ENCODE measurements around the gene BPGM. TPM values are rescaled to one million over a fixed set of nuclear protein-coding genes. Genes with fewer than 3 reads are reported as not detected.
"Not testable (repeated sequence)": the region's sequence is repeated elsewhere in the genome, so short reads cannot be mapped to it uniquely, and the experiment has no call there.

The BPGM gene
- polyA plus RNA-seq, 3 donors, result 38.6 to 51.0 (median 39.3) TPM

DNA sequence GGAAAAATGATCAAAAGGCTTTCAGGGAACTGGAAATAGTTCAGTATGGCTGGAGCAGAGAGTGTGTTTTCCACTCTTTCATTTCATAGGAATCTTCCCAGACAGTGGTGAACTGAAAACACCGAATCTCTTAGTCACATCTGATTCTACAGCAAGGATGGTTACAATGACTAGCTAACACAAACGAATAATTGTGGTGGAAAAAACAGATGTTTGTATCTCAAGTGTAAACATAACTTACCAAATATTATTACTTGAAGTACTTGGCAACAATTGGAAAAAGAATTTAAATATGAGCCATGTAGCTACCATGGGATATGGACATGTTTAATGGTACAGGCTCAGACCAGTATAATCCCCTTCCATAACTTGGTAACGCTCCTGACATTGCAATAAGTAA lies 21.1 kb upstream of the BPGM start:
- DNase-seq (ENCODE audit: extremely low read depth in 1 of 11, low read depth in 9 of 11, low spot score in 4 of 11), result no peak

DNA sequence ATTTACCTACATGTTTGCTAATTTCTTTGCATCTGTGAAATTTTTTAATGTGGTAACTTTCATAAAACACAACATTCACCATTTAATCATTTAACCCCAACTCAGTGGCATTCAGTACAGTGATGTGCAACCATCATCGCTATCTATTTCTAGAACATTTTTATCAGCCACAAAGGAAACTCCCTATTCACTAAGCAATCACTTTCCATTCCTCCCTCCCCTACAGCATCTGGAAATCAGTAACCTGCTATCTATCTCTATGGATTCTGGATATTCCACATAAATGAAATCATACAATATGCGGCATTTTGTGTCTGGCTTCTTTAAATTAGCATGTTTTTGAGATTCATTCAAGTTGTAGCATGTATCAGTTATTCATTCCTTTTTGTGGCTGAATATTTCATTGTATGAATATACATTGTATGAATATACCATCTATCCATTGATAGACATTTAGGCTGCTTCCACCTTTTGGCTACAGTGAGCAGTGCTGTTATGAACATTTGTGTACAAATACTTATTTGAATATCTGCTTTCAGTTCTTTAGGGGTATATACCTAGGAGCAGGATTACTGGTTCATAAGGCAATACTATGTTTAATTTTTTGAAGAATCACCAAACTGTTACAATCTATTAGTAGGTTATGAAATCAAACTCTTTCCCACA lies 19.4 kb upstream of the BPGM start:
- no peak for DNase-seq (ENCODE audit: extremely low read depth in 1 of 11, low read depth in 9 of 11, low spot score in 4 of 11)

DNA sequence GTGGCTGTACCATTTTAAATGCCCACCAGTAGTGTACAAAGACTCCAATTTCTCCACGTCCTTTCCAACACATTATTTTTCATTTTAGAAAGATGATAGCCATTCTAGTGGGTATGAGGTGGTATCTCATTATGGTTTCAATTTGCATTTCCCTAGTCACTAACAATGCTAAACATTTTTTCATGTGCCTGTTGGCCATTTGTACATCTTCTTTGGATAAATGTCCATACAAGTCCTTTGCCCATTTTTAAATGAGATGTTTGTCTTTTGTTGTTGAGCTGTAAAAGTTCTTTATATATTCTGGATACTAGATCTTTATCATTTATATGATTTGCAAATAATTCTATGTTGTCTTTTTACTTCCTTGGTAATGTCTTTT lies 18.9 kb upstream of the BPGM start:
- no peak for DNase-seq (ENCODE audit: extremely low read depth in 1 of 11, low read depth in 9 of 11, low spot score in 4 of 11)

DNA sequence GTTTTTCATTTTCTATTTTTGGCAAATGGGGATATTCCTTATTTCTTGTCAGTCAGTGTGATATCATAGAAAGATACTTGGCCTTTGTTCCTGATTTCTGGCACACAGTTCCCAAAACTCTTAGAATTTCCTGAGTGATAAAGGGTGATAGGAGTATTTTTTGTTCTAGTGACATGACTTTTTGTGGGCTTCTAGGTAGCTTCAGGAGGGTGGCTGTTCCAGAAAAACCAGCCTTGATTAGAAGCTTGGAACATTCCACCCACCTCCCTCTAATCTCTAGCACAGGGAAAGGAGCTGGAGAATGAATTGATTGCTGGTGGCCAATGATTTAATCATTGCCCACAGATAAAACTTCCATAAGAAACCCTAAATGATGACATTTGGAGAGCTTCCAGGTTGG lies 17.2 kb upstream of the BPGM start:
- no peak for DNase-seq (ENCODE audit: extremely low read depth in 1 of 11, low read depth in 9 of 11, low spot score in 4 of 11)

DNA sequence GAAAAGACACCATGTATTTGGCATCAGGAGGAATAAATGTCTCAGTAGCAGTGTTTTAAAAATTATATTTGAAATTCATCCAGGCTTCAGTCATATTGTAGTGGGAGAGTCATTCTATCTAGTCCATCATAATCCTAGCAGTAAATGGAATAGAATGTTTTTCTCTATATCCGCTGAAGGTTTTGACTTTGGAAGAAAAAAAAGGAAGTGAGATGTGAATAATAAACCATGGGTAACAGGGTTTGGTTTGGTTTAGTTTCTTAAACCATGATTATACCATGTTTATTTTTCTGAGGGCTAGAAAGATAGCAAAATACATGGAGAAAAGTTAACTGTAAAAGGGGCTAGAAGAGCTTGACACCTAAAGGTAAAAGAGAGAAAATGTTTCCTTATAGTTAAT lies 16.4 kb upstream of the BPGM start:
- no peak for DNase-seq (ENCODE audit: extremely low read depth in 1 of 11, low read depth in 9 of 11, low spot score in 4 of 11)

DNA sequence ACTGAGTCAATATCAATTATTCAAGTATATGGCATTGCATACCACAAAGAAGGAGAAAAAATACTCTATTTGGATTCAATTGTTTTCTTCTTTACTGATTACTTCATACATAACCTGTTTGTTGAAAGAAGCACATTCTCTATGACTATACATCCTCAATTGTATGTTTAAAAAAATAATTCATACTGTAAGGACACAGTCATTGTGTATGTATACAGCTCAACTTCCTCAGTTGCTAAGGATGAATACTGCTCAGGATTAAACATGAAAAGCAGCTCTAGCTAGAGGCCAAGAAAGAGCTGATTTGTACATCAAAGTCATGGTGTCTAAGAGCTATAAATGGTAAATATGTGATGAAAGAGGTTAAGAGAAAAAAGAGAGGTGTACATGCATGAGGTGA lies 15.8 kb upstream of the BPGM start:
- DNase-seq (ENCODE audit: extremely low read depth in 1 of 11, low read depth in 9 of 11, low spot score in 4 of 11), result no peak

DNA sequence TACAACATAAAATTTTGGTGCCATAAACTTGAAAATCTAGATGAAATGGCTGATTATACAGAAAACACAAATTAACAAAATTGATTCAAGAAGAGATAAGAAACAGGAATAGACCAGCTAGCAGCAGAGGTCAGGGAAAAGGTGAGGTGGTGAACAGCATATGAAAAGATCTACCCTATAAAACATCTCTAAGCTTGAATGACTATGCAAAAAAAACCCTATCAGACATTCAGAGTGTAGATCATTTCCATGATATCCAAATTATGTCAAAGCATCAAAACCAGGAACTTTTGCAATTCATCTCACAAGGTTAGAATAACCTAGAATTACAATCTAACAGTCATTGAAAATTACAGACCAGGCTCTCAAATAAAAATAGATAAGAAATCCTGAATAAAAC lies 14.6 kb upstream of the BPGM start:
- no peak for DNase-seq (ENCODE audit: extremely low read depth in 1 of 11, low read depth in 9 of 11, low spot score in 4 of 11)

DNA sequence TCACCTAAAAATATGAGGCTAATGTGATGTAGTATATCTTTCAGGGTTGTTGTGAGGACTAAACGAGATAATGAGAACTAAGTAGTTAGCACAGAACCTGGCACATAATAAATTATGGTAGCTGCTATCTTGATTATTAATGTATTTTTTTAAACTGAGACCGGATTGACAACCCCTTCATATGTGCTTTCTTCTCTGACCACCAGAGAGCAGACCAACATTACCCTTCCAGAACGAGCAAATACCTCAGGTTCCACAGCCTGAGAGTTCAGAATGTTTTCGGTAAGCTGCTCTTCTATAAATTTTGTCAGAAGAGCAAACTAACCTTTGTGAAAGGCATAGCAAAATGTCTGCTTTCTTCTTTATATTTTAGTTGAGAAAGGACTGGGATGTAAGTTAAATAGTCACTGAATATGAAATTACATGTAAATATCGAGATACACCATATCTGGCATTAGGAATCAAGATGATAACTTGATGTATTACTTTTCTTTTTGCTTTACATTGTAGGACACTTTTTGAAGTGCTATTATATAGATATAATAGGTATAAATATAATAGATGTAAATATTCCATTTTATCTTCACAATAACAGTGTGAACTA lies 13.6 kb upstream of the BPGM start:
- peak in 4 of 11 donors; percentile 8 to 28 (median 20) for DNase-seq (ENCODE audit: extremely low read depth in 1 of 11, low read depth in 9 of 11, low spot score in 4 of 11)

DNA sequence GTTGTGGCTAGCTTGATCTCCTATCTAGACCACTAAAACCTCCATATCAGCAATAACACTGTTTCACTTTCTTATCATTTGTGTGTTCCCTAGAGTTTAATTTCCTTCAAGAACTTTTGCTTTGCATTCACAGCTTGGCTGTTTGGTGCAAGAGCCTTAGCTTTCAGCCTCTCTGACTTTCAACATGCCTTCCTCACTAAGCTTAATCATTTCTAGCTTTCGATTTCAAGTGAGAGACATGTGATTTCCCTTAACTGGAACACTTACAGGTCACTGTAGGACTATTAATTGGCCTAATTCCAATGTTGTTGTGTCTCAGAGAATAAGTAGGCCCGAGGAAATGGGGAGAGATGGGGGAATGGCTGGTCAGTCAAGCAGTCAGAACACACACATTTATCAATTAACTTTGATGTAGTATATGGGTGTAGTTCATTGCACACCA lies 10.6 kb upstream of the BPGM start:
- peak in 4 of 11 donors; percentile 3 to 37 (median 12) for DNase-seq (ENCODE audit: extremely low read depth in 1 of 11, low read depth in 9 of 11, low spot score in 4 of 11)

DNA sequence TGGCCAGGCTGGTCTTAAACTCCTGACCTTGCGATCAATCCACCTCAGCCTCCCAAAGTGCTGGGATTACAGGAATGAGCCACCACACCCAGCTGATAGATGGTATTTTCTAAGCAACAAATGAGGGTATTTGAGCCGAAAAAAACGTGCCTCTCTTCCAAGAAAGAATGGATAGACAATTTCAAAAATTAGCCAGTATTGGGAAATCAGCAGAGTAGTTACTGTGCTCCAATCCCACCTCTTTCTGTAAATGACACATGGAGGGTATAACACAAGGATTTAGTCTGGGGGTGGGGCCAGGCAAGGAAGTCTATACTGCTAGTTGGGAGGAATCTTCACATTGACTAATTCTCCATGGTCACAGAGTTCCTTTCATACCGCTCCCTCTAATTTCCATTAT lies 9.2 kb upstream of the BPGM start:
- no peak for DNase-seq (ENCODE audit: extremely low read depth in 1 of 11, low read depth in 9 of 11, low spot score in 4 of 11)

DNA sequence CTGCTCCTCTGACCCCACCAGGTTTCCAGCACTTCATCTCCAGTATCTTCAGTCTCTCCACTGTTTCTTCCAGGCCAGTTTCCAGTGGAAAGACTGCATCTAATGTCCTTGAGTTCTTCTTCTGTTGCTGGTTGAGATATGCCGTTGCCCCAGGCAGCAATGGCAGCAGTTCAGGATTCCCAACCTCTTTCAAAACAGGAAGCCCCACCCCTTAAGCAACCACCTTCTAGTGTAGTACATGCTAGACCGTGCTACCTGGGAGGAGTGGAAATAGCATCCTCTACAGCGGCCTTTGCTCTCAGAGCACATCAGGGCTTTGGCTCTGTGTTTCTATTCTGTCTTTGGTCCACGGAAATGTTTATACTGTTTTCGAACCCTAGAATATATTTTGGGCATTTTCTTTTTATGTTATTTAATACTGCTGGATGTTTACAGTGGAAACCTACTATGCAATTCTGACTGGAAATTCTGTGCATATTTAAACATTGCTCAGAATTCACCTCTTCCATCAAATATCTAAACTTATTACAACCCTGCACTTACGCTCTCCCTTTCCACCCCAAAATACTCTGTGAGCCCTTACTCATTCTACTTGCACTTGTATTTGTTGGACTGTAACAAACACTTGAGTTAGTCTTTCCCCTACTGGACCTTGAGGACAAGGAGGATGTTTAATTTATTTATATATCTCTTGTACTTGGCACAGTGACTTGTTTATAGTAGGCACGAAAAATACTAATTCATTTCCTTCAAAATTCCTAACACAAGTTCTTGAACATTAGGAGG lies 8.5 kb upstream of the BPGM start:
- no peak for DNase-seq (ENCODE audit: extremely low read depth in 1 of 11, low read depth in 9 of 11, low spot score in 4 of 11)

DNA sequence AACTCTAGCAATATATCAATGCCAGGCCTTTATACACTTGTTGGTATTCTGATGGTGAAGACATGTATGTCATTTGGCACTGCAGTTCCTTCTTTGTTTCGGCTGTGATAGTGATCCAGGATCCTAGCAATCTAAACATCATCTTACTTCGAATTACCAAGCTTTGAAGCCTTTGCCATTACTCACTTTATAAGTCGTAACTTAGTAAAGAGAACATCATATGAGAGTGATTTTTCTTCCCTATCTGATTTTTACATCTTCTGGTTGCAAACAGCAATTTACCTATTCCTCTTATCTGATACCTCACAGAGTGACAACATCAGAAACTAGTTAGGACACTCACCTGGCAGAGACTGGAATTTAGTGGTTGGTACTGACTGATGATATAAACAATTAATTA lies 7.6 kb upstream of the BPGM start:
- DNase-seq (ENCODE audit: extremely low read depth in 1 of 11, low read depth in 9 of 11, low spot score in 4 of 11), result no peak

DNA sequence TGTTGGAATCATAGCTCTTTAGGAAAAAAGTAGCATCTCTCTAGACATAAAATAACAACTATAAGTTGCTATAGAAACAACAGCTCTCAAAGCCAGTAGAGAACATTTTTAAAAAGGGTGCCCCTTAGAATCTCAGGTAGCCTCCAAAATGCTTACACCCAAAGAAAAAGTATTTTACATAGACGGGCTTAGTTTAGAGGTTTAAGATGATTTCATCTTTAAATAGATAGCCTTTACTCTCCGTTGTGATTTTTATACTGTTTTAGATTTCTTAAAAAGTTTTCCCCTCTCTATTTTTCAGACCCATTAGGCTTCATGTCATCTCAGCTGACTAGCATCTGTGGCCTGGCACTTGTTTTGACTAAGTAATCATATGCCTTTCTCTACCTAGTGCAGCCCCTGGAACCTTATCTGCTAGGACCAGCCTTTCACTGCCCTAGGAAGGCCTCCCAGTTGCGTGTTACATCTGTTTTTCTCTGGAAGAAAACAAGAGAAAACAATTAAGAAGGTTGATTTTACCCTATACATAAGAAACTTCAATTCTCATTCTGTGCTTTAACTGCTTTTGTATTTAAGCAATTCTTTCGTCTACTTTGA lies 6.9 kb upstream of the BPGM start:
- DNase-seq (ENCODE audit: extremely low read depth in 1 of 11, low read depth in 9 of 11, low spot score in 4 of 11), result no peak

DNA sequence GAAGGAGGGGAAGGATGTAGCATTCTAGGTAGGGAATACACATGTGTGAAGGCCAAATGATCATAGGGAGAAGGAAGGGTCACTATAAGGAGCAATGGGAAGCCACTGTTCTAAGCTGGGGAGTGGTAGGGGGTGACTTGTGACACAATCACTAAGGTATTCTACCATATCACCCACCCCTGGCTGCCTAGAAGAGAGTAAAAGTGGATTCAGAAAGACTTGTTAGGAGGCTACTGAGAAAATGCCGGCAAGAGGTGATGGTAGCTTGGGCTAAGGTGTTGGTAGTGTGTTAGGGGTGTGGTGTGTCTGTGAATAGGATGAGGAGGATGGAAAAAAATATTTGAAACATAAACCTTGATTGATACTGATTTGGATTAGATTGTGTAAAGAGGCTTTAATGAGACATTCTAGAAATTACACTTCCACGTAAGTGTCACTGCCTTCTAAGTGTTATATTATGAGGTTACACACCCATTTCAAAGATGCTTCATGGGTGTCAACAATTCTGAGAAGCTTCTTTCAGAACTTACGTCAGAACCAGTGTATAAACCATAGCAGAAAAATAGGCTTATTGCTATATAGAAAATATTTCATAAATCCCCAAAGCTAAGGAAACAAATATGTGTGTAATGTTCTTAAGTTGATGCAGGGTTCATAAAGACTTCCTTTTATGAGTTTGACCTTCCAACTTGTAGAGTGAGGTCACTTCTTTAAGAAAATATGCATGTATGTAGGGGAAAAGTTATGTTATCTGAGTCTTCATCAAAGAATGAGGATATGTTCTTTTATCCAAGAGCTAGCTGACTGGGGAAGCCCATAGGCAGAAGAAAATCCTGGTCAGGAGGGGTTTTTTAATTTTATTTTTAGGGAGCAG lies 5.6 kb upstream of the BPGM start:
- DNase-seq (ENCODE audit: extremely low read depth in 1 of 11, low read depth in 9 of 11, low spot score in 4 of 11), result no peak

DNA sequence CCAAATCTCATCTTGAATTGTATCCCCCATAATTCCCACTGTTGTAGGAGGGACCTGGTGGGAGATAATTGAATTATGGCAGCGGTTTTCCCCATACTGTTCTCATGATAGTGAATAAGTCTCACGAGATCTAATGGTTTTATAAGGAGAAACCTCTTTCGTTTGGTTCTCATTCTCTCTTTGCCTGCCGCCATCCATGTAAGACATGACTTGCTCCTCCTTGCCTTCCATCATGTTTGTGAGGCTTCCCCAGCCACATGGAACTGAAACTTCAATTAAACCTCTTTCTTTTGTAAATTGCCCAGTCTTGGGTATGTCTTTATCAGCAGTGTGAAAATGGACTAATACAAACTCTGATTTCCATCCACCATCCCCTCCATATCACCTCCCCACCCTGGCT lies 4.7 kb upstream of the BPGM start:
- DNase-seq (ENCODE audit: extremely low read depth in 1 of 11, low read depth in 9 of 11, low spot score in 4 of 11), result not testable (repeated sequence)

DNA sequence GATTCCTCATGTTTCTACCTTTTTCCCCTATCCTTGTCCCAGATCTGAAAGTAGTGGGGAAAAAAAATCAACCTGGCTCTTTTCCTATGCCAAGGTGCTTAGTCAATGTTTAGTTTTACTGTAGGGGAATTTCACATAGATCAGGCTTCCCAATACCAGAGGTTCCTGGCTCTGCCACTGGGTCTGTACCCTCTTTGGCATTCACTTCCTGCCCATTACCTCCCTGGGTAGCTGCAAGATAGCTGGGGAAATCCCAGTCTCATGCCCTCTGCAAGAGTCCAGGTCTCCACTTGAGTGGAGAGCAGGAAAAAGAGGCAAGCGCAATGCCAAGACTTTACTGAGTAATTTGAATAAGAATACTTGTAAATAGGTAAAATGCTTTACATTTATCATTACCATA lies 3.5 kb upstream of the BPGM start:
- no peak for DNase-seq (ENCODE audit: extremely low read depth in 1 of 11, low read depth in 9 of 11, low spot score in 4 of 11)

DNA sequence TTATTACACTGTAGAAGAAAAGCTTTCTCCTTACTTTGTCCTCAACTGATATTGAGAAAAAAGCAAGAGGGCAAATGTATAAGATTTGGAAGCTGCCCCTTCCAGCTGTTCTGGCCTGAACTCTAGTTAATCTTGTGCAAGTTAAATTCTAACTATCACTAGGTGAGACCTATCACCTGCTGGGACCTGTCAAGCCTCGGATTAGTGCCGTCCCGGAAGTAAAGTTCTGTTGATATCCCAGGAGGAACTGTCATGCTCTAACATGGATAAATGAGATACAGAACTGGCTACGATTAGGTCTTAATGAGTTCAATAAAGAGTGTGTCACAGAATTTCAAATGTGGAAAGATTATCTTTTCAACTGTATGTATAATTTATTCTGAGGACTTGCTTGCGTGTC lies 1.2 kb upstream of the BPGM start:
- no peak for DNase-seq (ENCODE audit: extremely low read depth in 1 of 11, low read depth in 9 of 11, low spot score in 4 of 11)

DNA sequence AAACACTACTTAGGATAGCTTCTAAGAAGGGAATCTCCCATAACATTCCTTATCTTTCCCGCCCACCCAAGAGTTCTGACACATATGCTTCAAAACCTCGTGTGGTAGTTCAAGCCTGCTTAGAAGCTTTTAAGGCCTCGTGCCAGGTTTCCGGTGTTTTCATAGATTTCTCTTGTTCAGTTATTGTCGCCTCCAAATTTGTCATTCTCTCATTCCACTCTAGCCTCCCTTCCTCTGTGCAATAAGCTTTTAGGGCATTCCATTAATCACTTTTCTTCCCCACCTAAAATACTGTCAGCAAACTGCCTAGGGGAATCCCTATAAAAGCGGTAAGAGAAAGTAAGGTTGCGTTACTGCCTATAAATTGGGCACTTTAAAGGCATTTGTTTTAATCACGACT lies 718 bp upstream of the BPGM start:
- peak in 6 of 11 donors; percentile 3 to 35 (median 6) for DNase-seq (ENCODE audit: extremely low read depth in 1 of 11, low read depth in 9 of 11, low spot score in 4 of 11)

DNA sequence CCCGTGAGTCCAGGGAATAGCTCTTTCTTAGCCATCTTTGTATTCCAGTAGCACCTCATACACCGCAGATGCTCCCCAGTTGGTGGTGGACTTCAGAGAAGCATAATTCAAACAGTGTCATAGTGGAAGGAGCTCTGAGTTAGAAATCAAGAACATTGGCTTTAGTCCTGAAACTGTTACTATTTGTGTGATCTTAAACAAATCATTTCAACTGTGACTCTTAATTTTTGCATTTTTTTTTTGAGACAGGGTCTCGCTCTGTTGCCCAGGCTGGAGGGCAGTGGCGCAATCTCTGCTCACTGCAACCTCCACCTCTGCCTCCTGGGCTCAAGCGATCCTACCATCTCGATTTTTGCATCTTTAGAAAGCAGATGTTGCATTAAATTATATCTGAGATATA lies 1.8 kb downstream of the BPGM start:
- no peak for DNase-seq (ENCODE audit: extremely low read depth in 1 of 11, low read depth in 9 of 11, low spot score in 4 of 11)

Measured in renal cortex interstitium (tissue), 11 donors.